Measurements from ENCODE around the gene NUTF2. TPM values are rescaled to one million over a fixed set of nuclear protein-coding genes. Genes with fewer than 3 reads are reported as not detected.

NUTF2 gene
- total and polyA plus RNA-seq, 10 of the 15 experiments (the other 5 are each of a cell fraction or from before 2014, with no cell fraction given) = 116 to 342 (median 202) TPM

- Histone ChIP-seq H2AFZ (ENCODE audit: control insufficient read depth, low read depth, low read length) (no peak overlapping the region), H3K9me3 (replicated peaks; ENCODE audit: control insufficient read depth, insufficient read depth, low read length) (no peaks in the 10 kb centered on the region), H3K4me3 (no peak overlapping the region), H3K27ac (ENCODE audit: control insufficient read depth, insufficient read depth) (no peak overlapping the region), H3K27me3 (replicated peaks in 1 of 2; ENCODE audit: control insufficient read depth in 2 of 2, insufficient read depth in 2 of 2, low read length in 1 of 2) (no peaks in the 10 kb centered on the region), H3K4me2 (ENCODE audit: control insufficient read depth, insufficient read depth) (no peak overlapping the region), H3K79me2 (ENCODE audit: control insufficient read depth, insufficient read depth, low read length) (no peaks in the 10 kb centered on the region), H4K20me1 (ENCODE audit: control insufficient read depth, insufficient read depth) (no peaks in the 10 kb centered on the region; the same call in 1 of the 2 replicates), H3K9ac (ENCODE audit: control insufficient read depth, insufficient read depth, low read length) (no peak overlapping the region), H3K36me3 (ENCODE audit: control insufficient read depth in 2 of 2, insufficient read depth in 2 of 2, low read length in 1 of 2) (peaks cover 0 to 3% of the 10 kb centered on the region in 2 experiments; a peak in 1 of 4 replicates), H3K4me1 (ENCODE audit: control insufficient read depth, insufficient read depth, low read length) (0 out of 2 replicates have a peak, but pooled peaks cover 2% of the 10 kb centered on the region)
- in situ Hi-C loops (cut with MboI) (no loop called here), intact Hi-C loops (cut with micrococcal nuclease; ENCODE audit: unreplicated experiment) (no loop called here)
- no peak for FAIRE-seq
- no peak for ATAC-seq
- DNase-seq (ENCODE audit: low read depth, low spot score) = no peak
- BruUV-seq (replicated peaks) = no TSS peak
- ChIA-PET RAD21 (ENCODE audit: unreplicated experiment) (no interaction called here), POLR2A (interaction anchor here (0.6 kb wide), 1 partner anchor 20 kb away, joined by 3 read pairs; no protein-coding TSS in a partner anchor), CTCF (interaction anchor here (0.6 to 1.4 kb wide), 4 partner anchors 15 to 250 kb away, joined by 3 read pairs; no protein-coding TSS in a partner anchor), SMC1A (ENCODE audit: uncharacterized antibody, unreplicated experiment) (interaction anchor here (1.1 kb wide), 1 partner anchor 28 kb away, joined by 3 read pairs; no protein-coding TSS in a partner anchor)
- 75% methylated on average over 7 of the region's 7 CpGs for WGBS (ENCODE audit: insufficient coverage, insufficient replicate concordance, low lambda C conversion rate, missing lambda C conversion rate)
- TF ChIP-seq SUPT20H (IDR thresholded peaks at IDR 0.05; ENCODE audit: borderline replicate concordance, control insufficient read depth, low read depth, low read length) = no peak
- no peak for TF ChIP-seq RELA (IDR thresholded peaks at IDR 0.05; ENCODE audit: borderline replicate concordance, partially characterized antibody)
- no peak for TF ChIP-seq TBL1XR1 (IDR thresholded peaks at IDR 0.05; ENCODE audit: low read depth, low read length)
- TF ChIP-seq, protein P1, sequence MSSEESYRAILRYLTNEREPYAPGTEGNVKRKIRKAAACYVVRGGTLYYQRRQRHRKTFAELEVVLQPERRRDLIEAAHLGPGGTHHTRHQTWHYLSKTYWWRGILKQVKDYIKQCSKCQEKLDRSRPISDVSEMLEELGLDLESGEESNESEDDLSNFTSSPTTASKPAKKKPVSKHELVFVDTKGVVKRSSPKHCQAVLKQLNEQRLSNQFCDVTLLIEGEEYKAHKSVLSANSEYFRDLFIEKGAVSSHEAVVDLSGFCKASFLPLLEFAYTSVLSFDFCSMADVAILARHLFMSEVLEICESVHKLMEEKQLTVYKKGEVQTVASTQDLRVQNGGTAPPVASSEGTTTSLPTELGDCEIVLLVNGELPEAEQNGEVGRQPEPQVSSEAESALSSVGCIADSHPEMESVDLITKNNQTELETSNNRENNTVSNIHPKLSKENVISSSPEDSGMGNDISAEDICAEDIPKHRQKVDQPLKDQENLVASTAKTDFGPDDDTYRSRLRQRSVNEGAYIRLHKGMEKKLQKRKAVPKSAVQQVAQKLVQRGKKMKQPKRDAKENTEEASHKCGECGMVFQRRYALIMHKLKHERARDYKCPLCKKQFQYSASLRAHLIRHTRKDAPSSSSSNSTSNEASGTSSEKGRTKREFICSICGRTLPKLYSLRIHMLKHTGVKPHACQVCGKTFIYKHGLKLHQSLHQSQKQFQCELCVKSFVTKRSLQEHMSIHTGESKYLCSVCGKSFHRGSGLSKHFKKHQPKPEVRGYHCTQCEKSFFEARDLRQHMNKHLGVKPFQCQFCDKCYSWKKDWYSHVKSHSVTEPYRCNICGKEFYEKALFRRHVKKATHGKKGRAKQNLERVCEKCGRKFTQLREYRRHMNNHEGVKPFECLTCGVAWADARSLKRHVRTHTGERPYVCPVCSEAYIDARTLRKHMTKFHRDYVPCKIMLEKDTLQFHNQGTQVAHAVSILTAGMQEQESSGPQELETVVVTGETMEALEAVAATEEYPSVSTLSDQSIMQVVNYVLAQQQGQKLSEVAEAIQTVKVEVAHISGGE (CRISPR knock-in tag; IDR thresholded peaks at IDR 0.05) = no peak
- TF ChIP-seq E2F8 (IDR thresholded peaks at IDR 0.05; ENCODE audit: low read depth, partially characterized antibody) = no peak
- TF ChIP-seq RAD21 (IDR thresholded peaks at IDR 0.05; ENCODE audit: insufficient read depth, low read depth, low read length) = no peak
- TF ChIP-seq ZNF592 (IDR thresholded peaks at IDR 0.05) = no peak
- TF ChIP-seq ZNF622 (IDR thresholded peaks at IDR 0.05) = no peak
- TF ChIP-seq, protein P2, sequence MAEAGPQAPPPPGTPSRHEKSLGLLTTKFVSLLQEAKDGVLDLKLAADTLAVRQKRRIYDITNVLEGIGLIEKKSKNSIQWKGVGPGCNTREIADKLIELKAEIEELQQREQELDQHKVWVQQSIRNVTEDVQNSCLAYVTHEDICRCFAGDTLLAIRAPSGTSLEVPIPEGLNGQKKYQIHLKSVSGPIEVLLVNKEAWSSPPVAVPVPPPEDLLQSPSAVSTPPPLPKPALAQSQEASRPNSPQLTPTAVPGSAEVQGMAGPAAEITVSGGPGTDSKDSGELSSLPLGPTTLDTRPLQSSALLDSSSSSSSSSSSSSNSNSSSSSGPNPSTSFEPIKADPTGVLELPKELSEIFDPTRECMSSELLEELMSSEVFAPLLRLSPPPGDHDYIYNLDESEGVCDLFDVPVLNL (IDR thresholded peaks at IDR 0.05; ENCODE audit: low read depth, low read length) = no peak
Measured at GRCh38 chr16:67914758-67915495, 68.2 kb downstream of the NUTF2 start.

All from GM12878 (cell line).